HG02588 (cell line): ENCODE results near the gene DHRS2.

Source experiments
- ATAC-seq: cut with Tn5 transposase; IDR thresholded peaks from one replicate; pipeline ENCODE4 v1.9.1; 2021; ENCODE audit warnings: mild to moderate bottlenecking, moderate library complexity; ENCODE audit not compliant: unreplicated experiment

Gene DHRS2

DNA sequence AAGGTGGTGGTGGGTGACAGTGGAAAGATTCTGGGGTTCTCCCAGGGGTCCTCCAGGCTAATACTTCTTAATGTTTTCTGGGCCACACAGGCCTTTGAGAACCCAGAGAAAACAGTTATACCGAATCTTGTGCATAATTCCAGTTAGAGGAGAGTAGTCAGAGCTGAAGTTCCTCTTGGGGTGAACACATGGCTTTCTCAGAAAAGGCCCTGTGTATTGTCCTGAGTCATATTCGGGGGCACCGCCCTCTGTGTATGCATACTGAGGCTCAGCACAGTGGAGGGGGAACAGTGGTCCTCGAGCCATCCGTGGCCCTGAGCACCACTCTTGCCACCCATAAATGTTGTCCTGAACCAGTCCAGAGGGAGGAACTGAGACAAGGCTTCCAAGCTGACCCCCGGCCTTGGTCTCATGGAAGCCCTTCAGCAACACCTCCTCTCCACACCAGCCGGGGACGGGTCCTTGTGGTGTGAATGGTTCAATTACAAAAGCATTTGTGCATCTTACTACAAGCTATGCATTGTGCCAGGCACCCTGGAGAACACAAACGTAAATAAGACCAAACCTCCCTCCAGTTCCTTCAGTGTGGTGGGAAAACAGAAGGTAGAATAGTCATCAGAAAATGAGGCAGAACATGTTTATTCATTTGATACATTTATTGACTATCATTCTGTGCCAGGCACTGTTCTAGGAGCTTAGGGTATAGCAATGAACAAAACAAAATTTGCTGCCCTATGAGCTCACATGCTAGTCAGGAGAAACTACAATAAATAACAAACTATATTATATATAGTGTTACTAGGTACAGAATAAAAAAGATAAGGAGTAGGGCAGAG lies 9.9 kb downstream of the DHRS2 start:
- no peak for ATAC-seq

DNA sequence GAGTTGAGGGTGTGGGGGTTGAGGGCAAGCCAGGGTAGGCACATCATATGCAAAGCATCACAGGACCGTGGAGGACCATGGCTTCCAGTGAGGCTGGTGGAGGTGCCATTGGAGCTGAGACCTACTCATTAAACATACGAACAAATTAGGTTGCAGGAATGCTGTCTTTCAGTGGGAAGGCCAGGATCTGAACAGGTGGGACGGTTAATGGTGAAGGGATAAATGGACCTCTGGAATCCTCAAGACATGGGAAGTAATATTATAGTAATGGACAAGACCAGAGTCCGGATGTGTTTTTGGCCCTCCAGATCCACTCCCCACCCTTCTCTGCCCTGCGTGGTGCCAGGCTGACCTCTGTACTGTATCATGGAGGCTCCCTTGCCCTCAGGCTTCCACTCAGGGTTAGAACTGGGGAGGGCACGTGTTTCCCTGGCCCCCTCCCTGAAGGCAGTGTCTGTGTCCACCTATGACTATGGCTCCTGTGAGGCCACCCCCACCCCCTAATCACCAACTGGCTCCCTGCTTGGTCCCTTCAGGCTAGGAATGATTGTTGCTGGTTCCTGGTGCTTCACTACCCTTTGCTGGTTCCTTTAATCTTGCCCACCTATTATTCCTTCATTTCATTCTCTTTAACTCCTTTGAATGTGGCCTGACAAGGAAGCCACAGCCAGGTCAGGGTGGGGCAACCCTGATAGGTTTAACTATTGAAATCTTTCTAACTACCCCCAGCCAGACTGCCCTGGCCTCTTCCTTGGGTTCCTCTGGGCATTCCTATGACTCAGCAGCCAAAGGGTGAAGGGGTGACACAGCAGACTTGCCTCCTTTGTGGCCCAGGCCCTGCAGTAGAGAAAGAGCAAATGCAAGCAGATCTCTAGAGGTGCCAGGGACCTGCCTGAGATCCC lies 10.7 kb downstream of the DHRS2 start:
- no peak for ATAC-seq

DNA sequence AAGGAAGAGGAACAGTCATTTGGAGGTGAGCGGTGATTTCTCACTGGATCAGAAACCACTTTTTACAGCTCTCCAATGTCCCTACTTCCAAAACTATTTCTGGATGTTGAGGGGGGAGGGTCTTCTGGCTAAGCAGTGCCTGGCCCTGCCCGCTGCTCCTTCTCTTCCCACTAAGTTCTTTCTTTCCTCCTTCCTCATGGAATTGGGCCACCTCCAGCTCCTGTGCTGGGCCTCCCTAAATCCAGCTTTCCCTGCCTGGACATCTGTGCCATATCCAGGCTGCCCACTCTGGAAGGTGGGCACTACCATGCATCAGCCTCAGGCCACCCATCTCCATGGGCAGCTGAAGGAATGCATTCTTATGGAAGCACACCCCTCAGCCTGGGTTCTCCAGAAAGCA lies 11.5 kb downstream of the DHRS2 start:
- no peak for ATAC-seq

DNA sequence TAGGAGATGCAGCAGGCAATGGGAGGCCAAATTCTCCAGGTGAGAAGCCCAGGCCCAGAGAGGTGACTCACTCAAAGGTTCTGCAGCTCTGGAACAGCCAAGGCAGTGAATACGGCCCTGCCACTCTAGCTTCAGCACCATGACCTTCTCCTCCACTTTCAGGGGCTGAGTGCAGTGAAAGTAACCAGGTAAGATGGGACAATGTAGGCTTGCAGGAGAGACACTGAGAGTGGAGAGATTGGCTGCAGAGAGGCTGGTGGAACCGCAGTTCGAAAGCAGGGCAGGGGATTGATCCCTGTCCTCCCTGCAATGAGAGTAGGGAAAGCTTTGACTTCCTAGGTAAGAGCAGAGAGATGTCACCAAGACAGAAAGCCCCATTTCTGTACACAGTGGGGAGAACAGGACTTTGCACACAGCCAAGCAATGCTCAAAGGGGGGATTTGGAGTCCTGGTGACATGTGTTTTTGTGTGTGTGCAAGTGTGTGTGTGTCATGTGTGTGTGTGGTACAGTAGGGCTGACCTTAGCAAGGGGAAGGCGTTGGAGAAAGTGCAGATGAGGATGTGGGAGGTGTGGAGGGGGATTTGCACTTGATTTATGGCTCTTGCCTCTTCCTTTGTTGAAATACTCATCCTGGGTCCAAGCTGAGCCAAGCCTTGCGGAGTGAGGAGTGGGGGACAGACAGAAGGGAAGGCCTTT lies 12.7 kb downstream of the DHRS2 start:
- ATAC-seq, result no peak

DNA sequence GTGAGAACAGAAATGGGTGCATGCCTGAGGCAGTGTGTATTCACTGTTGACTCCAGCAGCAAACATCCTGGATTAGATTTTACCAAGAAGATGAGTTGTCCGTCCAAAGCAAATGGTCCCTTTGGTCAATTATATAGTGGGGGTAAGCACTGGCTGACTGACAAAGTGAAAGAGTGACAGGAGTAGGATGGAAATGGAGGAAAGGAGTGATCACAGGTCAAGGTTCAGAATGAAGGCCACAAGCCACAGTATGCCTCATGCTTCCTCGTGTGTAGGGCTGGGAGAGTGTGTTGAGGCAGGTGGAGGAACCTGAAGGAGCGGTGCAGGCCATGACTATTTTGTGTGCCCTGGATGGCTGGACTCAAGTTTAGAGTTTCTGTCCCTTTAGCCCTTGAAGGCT lies 14.3 kb downstream of the DHRS2 start:
- ATAC-seq, result no peak

DNA sequence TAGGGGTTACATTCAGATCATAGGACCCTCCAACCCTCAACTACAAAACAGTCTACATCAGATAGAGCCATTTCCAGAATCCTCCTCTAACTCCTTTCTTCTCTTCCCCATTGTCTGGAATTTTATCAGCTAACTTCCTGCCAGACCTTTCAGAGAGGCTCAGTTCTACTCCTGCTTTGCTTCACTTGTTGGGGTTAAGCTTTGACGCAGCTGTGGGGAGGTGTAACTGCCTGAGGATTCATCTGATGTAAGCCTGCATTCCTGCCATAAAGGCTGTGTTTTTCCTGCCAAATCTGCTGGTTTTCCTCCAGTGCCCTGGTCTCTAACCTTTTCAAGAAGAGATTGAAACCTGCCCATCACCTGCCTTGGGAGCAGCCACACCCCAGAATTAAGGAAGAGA lies 16.9 kb downstream of the DHRS2 start:
- ATAC-seq, result no peak

DNA sequence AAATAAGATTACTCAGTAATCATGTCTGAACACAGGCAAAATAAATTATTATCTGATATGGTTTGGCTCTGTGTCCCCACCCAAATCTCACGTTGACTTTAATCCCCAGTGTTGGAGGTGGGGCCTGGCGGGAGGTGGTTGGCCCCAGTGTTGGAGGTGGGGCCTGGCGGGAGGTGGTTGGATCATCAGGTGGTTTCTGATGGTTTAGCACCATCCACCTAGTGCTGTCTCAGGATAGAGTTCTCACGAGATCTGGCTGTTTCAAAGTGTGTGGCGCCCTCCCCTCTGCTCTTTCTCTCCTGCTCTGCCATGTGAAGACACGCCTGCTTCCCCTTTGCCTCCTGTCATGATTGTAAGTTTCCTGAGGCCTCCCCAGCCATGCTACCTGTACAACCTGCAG lies 18.1 kb downstream of the DHRS2 start:
- no peak for ATAC-seq

DNA sequence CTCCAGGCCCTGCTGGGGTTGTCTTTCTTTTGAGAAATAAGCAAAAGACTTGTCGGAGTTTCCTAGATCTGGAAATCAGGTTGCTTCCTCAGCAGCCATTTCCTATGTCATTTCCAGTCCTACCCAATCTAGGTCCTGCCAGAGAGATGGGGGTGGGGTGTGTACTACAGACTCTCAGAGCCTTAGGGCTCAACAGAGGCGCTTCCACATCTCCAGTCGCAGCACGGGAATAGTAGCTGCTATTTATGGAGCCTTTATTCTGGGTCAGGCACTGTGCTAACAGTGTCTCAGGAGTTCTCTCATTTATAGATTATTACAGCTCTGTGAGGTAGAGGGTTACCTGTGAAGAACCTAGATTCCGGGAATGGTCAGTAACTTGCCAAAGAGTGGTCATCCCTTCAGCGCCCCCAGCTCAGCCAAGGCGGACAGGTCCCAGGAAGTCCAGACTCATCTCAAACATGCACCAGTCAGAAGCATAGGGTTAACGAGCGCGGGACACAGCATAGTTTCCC lies 21.9 kb downstream of the DHRS2 start:
- no peak for ATAC-seq

DNA sequence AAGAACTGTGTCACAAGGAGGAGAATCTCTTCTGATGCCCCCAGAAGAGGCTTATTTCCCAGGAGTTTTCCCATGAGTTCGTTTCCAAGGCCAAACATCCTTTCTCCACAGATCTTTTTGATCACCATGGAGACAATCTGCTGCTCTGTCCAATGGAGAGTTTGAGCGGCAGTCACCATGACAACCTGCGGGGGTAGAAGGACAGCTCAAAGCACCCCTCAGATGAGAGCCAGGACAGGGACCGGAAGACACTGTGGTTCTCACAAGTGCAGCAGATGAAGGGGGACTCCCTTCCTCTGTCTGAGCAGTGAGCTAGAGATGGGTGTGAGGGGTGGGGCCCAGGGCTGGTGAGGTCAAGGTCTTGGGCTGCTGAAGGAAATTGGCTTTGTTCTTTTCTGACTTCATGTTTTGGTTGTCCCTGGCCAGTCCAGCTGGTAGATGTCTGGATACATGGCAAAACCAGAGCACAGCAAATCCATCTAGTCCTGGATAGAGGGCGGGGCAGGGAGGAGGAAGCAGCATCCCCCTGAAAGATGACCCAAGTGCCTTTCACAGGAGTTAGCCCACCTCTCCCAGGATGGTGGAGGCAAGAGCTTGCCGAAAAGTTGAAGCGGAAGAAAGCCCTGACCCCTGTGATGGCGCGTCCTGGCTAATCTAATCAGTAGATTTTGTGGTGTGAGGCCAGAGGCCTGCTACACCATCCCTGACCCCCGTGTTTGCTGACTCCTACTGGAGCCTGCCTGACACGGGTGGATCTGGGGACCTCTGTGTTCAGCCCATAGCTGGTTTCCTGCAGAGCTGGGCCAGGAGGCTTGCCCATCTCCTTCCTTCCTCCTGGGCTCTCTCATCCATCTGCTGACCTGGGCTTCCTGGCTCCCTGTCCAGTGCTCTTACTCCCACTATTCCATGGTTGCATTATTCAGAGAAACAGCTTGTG lies 24.4 kb downstream of the DHRS2 start:
- ATAC-seq, result peak; percentile 85

DNA sequence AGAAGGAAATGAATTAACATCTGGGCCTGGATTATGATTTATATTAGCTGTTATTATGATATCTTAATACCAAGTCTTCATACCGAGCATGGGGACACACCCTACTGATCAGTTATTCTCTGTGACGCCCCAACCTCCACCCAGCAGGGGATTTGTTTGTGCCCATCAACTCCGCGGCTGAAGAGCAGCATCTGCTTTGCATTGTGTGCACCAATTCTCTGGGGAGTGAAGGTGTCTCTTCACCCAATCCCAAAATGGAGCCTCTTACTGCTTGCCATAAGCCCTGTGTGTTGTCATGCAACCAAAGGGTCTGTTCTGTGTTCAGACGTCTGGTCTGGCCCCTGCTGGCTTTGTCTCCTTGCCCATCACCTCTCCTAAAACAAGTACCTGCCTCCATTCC lies 25.4 kb downstream of the DHRS2 start:
- no peak for ATAC-seq

DNA sequence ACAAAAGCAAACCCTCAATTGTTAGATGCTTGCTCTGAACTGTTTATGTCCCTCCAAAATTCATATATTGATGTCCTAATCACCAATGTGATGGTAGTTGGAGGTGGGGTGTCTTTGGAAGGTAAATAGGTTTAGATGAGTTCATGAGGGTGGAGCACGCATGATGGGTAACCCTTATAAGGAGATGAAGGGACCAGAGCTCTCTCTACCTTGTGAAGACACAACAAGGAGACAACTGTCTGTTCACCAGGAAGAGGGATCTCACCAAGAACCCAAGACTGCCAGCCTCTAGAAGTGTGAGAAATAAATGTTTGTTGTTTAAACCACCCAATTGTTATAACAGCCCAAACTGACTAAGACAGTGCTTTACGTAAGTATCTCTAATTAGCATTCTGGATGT lies 27.0 kb downstream of the DHRS2 start:
- no peak for ATAC-seq

DNA sequence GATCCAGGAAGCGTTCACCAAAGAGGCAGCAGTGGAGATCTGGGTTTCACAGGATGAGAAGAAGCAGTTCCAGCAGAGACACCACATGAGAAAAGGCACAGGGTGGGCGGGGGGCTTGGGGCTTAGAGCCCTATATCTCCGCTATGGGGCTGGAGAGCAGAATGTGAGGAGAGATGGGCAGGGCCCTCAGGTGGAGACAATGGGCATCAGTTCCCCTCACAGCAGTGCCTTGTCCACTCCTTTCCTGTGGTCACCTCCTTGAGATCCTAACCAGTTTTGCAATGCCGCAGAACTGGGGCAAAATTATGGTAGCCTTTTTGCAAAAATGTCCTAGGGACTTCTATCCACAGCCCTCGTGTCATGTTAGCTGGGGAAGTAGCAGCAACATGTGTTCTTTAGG lies 27.5 kb downstream of the DHRS2 start:
- ATAC-seq, result no peak

DNA sequence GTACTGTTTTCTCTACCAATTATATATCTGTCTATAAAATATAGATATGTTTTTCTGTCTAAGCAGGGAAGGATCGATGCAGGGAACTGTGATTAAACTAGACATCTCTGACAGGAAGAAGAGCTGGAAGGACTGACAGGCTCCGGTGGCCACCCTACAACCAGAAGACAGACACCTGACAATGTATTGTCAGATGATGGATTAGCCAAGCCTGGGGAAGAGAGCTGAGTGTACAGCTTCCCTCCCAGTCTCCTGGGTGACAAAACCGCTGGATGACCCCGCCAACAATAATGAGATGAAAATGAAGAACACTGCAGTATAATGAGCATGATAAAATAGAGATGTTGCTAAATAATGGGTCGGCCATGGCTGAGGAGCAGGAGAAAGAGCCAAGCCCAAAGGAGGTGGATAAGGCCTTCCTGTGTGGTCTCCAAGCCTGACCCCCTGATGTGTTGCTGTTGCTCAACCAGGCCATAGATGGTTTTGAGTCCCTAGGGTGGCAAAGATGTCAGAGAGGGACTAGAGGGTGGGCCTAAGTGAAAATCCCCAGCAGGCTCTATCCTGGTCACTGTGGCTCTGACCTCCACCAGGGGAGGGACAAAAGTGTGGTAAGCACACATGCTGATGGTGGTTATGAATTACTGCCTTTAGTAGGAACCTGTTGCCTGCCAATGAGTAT lies 28.2 kb downstream of the DHRS2 start:
- no peak for ATAC-seq

DNA sequence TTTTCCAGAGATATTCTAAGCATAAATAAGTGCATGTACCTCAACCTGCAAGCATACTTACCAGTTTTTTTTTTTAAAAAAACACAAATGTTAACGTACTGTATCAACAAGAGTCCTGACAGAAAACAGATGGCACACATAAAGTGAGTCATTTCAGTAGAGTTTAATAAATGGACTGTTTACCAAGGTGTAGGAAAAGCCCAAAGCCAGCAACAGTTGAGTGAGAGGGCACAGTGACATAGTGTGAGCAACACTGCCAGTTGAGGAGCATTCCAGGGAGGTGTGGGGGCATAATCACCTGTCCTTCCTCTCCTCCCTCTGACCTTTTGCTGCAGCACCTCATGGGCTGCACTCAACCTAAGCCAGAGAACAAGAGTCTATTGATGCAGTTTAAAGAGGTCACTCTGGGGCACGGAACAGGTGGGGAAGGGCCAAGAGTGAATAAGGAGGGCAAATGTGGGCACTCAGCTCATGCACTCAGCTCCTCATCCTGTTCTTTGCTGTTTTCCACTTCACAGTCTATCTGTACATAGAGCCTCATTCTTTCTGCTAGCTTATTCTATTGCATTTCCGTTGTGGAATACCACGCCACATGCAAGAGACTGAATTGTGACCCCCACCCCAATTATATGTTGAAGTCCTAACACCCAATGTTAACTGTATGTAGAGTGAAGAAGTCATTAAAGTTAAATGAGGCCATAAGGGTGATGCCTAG lies 29.3 kb downstream of the DHRS2 start:
- ATAC-seq, result no peak

DNA sequence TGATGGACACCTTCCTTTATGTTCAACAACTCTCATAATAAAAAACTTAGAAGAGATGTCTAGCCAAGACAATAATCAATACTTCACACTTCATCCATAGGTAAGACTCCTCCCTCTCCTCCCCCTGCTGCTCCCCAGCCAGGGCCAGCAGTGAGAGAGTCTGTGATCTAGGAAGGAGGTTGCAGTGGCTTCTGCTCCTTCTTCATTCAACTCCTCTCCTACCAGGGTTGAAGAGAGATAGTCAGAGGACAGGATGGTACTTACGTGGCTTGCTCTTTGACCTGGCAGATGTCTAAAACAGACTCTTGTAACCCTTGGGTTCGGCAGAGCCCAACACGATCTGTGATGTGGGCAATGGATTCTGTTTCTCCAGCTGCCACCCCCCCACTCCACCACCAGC lies 31.0 kb downstream of the DHRS2 start:
- ATAC-seq, result no peak

DNA sequence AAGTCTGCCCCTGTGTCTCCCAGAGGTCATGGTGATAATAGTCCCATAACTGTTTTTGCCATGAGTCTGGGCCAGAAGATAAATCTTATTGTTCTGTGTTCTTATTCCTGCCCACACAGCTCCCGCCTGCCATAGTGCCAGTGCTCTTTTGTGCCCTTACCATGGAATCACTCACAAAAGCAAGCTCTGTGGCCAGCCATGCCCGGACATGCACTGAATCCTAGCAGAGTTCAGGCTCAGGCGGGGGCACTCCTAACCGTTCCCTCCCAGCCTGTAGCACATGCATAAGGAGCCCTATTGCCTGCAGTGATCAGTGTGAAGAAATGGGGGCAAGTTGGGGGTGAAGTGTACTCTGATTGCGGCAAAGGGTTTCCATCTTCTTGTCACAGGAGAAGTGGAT lies 33.3 kb downstream of the DHRS2 start:
- ATAC-seq, result no peak

DNA sequence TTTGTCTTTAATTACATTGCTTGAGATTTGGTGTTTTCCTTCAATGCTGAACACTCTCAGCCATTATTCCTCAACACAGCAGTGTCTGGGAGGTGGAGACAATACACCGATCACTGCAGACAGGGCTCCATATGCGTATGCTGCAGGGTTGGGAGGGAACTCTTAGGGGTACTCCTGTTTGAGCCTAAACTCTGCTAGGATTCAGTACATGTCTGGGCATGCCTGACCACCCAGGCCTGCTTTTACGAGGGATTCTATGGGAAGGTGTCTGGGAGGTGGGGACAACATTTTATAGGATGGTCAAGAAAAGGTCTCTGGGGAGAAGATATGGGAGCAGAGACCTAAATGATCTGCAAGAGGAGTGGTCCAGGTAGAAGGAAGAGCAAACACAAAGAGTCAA lies 34.3 kb downstream of the DHRS2 start:
- ATAC-seq, result no peak

DNA sequence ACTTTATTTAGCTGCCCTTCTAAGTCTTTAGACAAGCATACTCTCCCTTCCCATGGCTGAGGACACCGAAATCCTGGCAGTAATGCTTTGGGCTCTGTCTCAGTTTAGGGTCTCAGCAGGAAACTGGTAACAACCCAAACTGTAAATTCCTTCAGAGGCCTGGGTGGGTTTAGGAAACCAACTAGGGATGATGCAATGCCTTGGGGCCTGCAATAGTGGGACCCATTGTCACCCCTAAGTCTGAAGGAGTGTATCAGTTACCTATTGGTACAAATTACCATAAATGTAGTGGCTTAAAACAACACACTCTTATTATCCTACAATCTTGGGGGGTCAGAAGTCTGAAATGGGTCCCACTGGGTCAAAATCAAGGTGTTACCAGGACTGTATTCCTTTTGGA lies 36.0 kb downstream of the DHRS2 start:
- no peak for ATAC-seq

DNA sequence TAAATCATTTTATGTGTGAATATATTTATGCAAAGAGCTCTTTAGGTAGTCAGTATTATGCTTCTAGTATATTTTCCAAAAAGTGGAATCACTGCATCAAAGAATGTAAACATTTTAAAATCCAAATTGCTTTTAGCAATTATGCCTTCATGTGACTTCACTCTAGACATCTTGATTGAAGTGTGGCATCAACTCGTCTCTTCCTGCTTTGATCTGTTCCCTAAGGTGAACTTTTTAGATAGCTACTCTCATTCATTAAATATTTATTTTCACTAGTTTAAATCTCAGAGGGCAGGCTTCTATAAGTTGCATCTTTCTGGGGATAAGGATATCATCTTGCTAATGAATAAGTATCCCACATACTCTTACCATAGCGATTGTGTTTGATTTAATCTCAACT lies 39.2 kb downstream of the DHRS2 start:
- ATAC-seq, result no peak
